A673 (cell line): ENCODE measurements around the gene APBB2. TPM values are rescaled to one million over a fixed set of nuclear protein-coding genes. Genes with fewer than 3 reads are reported as not detected.

Experiments
- BruUV-seq: library from RNA; stranded (reverse); fragments of 400-500 nt; replicated peaks from 2 replicates; lab custom pipeline; 2021; lab: Mats Ljungman, UMichigan
- CTCF ChIA-PET: fragments of 300-600 bp; sonication (Branson Sonifier 250); formaldehyde crosslinking; loops from one replicate; lab custom pipeline; 2022; ENCODE audit warnings: antibody characterized with exemption; lab: Charles Lee
- POLR2A ChIA-PET: fragments of 300-600 bp; sonication (Branson Sonifier 250); formaldehyde crosslinking; loops from one replicate; lab custom pipeline; 2022; ENCODE audit warnings: antibody characterized with exemption; ENCODE audit not compliant: low non-redundant PET; lab: Charles Lee
- DNase-seq: peaks from one replicate; pipeline ENCODE4 v3.0.0-alpha.2; 2015; ENCODE audit warnings: low spot score
- H3K27ac ChIP-seq: fragments of 200-600 bp; sonication (generic); 2 replicates; pipeline ENCODE4 v1.5.1; 2016; ENCODE audit warnings: mixed run types, low read depth, mild to moderate bottlenecking, mixed read lengths, antibody characterized with exemption, low read length; ENCODE audit not compliant: poor library complexity, severe bottlenecking
- H3K27me3 ChIP-seq: fragments of 200-600 bp; sonication (generic); replicated peaks from 2 replicates; pipeline ENCODE4 v1.6.1; 2017; ENCODE audit warnings: mixed run types, low read depth, mild to moderate bottlenecking, mixed read lengths, antibody characterized with exemption, low read length; ENCODE audit not compliant: insufficient read depth, poor library complexity
- H3K36me3 ChIP-seq: fragments of 200-600 bp; sonication (generic); 2 replicates; pipeline ENCODE4 v1.6.1; 2016; ENCODE audit warnings: mixed run types, mild to moderate bottlenecking, mixed read lengths, antibody characterized with exemption, low read length; ENCODE audit not compliant: insufficient read depth, poor library complexity, severe bottlenecking
- H3K4me1 ChIP-seq: fragments of 200-600 bp; sonication (generic); 2 replicates; pipeline ENCODE4 v1.6.1; 2017; ENCODE audit warnings: mixed run types, mild to moderate bottlenecking, mixed read lengths, antibody characterized with exemption, low read length; ENCODE audit not compliant: insufficient read depth, poor library complexity, severe bottlenecking
- H3K4me3 ChIP-seq: fragments of 200-600 bp; sonication (generic); 2 replicates; pipeline ENCODE4 v1.5.1; 2016; ENCODE audit warnings: low read depth, mixed run types, mild to moderate bottlenecking, mixed read lengths, low read length; ENCODE audit not compliant: poor library complexity, severe bottlenecking
- H3K9me3 ChIP-seq: fragments of 200-600 bp; sonication (generic); 2 replicates; pipeline ENCODE4 v1.6.1; 2016; ENCODE audit warnings: mixed run types, low read depth, mild to moderate bottlenecking, mixed read lengths, antibody characterized with exemption, low read length; ENCODE audit not compliant: poor library complexity, severe bottlenecking
- EZH2 ChIP-seq: fragments of 200-600 bp; sonication (generic); IDR thresholded peaks from 2 replicates; pipeline ENCODE4 v1.6.1; 2017; ENCODE audit warnings: borderline replicate concordance, low read depth, mild to moderate bottlenecking, mixed read lengths, antibody characterized with exemption, low read length; ENCODE audit not compliant: poor library complexity, severe bottlenecking
- intact Hi-C: fragments of 100-400 bp; cut with micrococcal nuclease; formaldehyde crosslinking; loops from one replicate; pipeline ENCODE4 v1.10.0; 2022; ENCODE audit not compliant: unreplicated experiment
- total RNA-seq: library from RNA; stranded (reverse); gene quantifications from 2 replicates; pipeline ENCODE4 v1.2.3, GENCODE V29; 2021
- TF ChIP-seq, protein P1 (sequence below): fragments of 300-800, 200-600 bp; sonication (generic); conservative IDR thresholded peaks from 2 replicates; pipeline ENCODE4 v1.5.1; 2017; ENCODE audit warnings: low read depth, mild to moderate bottlenecking, antibody characterized with exemption, low read length, moderate library complexity, mixed read lengths

APBB2 gene
- total RNA-seq, 1 experiment from 2014 or later: 10.3 TPM

DNA sequence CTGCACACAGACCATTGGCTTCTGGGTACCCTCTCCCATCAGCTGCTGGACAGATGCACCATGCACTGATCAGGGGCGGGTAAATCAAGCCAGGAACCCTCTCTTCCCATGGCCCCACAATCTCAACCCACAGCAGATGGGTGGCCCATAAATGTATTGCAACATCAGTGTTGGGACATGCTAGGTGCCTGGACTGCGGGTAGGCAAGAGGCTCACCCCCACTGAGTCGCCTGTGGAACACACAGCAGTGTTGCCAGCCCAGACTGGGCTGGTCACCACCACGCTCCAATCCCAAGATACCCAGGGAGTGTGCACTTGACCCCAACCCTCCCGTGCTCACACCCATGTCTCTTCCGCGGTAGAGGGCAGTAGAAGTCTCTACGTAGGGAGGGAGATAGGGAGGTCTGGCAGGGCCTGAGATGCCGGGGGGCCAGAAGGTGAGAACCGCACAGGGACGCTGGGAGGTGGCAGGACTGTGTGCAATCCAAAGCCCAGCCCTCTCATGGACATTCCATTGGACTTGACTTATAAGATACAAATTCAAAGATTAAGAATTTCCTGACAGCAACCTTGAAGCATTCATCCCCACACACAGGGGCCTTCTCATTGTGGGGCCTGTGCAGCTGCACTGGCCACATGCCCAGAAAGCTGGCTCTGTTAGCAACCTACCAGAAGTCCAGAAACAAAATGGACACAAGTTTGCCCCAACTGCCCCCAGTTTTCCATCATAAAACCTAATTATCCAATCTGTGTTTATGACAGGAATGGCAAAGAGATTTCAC, 280.9 kb downstream of the APBB2 start:
- TF ChIP-seq EZH2: no peak
- TF ChIP-seq, protein P1, sequence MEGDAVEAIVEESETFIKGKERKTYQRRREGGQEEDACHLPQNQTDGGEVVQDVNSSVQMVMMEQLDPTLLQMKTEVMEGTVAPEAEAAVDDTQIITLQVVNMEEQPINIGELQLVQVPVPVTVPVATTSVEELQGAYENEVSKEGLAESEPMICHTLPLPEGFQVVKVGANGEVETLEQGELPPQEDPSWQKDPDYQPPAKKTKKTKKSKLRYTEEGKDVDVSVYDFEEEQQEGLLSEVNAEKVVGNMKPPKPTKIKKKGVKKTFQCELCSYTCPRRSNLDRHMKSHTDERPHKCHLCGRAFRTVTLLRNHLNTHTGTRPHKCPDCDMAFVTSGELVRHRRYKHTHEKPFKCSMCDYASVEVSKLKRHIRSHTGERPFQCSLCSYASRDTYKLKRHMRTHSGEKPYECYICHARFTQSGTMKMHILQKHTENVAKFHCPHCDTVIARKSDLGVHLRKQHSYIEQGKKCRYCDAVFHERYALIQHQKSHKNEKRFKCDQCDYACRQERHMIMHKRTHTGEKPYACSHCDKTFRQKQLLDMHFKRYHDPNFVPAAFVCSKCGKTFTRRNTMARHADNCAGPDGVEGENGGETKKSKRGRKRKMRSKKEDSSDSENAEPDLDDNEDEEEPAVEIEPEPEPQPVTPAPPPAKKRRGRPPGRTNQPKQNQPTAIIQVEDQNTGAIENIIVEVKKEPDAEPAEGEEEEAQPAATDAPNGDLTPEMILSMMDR: no peak
- POLR2A ChIA-PET: no interaction called here
- no TSS peak for BruUV-seq

DNA sequence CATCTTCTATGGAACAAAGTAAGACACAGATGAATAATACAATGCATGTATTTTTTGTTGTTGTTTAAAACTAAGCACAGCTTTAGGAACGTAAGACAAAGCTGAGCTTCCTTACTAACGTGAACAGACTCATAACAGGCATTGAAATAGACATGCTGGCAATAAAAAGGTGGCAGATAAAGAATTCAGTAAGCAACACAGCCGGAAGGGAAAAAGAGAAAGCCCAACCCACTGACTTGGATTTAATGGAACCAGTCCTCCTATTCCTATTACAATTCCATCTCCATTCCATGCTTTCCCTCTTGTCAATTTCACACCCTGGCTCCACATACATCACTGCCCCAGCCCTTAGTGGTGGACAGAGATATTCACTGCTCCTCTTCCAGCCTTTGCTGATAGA, 282.5 kb downstream of the APBB2 start:
- intact Hi-C loops: loop anchor here (2.0 kb wide), 1 partner anchor 39 kb away; no protein-coding TSS in a partner anchor
- Histone ChIP-seq H3K4me1 (no peaks in the 10 kb centered on the region), H3K36me3 (no peaks in the 10 kb centered on the region), H3K27ac (no peak overlapping the region), H3K27me3 (no peaks in the 10 kb centered on the region), H3K9me3 (no peaks in the 10 kb centered on the region), H3K4me3 (no peak overlapping the region)
- DNase-seq: no peak
- CTCF ChIA-PET: interaction anchor here (0.7 kb wide), 1 partner anchor 37 kb away, joined by 3 read pairs; no protein-coding TSS in a partner anchor
- TF ChIP-seq EZH2: no peak
- TF ChIP-seq, protein P1: no peak
- no TSS peak for BruUV-seq
- POLR2A ChIA-PET: no interaction called here

More for the DNA sequence above, 280.9 kb downstream of the APBB2 start:
- Histone ChIP-seq H3K27me3 (no peaks in the 10 kb centered on the region), H3K36me3 (no peaks in the 10 kb centered on the region), H3K4me3 (no peak overlapping the region), H3K9me3 (no peaks in the 10 kb centered on the region), H3K27ac (no peak overlapping the region), H3K4me1 (no peaks in the 10 kb centered on the region)
- CTCF ChIA-PET: no interaction called here
- DNase-seq: no peak
- intact Hi-C loops: loop anchor here (2.0 kb wide), 1 partner anchor 37 kb away; no protein-coding TSS in a partner anchor

DNA sequence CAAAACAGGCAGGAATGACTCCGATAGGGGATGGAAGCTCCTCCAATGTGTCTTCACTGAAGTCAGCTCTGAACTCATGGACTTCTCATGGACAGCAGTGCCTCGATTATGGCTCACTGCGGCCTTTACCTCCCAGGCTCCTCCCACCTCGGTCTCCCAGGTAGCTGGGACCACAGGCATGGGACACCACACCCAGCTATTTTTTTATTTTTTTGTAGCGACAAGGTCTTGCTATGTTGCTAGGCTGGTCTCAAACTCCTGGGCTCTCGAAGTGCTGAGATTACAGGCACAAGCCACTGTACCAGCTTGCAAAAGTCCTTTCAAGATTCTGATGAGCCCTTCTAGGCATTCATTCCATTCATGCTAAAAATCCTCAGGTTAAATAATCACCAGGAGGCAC, 283.1 kb downstream of the APBB2 start:
- TF ChIP-seq EZH2: no peak
- TF ChIP-seq, protein P1: no peak
- Histone ChIP-seq H3K9me3 (no peaks in the 10 kb centered on the region), H3K27ac (no peak overlapping the region), H3K4me3 (no peak overlapping the region), H3K27me3 (no peaks in the 10 kb centered on the region), H3K36me3 (no peaks in the 10 kb centered on the region), H3K4me1 (no peaks in the 10 kb centered on the region)
- ChIA-PET POLR2A (no interaction called here), CTCF (no interaction called here)
- DNase-seq: no peak
- intact Hi-C loops: no loop called here
- BruUV-seq: no TSS peak
